HG02981 (cell line): ENCODE measurements around the gene RNF121.
A peak's percentile ranks its signal among the peaks of the same experiment; 100 is the strongest.

Experiments used
- ATAC-seq: cut with Tn5 transposase; IDR thresholded peaks from one replicate; pipeline ENCODE4 v1.9.1; 2021; ENCODE audit warnings: mild to moderate bottlenecking, moderate library complexity; ENCODE audit not compliant: unreplicated experiment

Gene RNF121

GRCh38 chr11:71987521-71987920 is 58.7 kb downstream of the RNF121 start:
- no peak for ATAC-seq

- ATAC-seq: no peak
Measured at GRCh38 chr11:71988050-71988449, 59.2 kb downstream of the RNF121 start.

- no peak for ATAC-seq
Measured at GRCh38 chr11:71990701-71991100, 61.9 kb downstream of the RNF121 start.

GRCh38 chr11:71991494-71991893 is 62.6 kb downstream of the RNF121 start:
- peak; percentile 66 for ATAC-seq

GRCh38 chr11:71992136-71992730 is 63.4 kb downstream of the RNF121 start:
- ATAC-seq: no peak

- ATAC-seq: no peak
Measured at GRCh38 chr11:71994786-71995185, 65.9 kb downstream of the RNF121 start.

- ATAC-seq: no peak
Measured at GRCh38 chr11:71995726-71996291, 67.0 kb downstream of the RNF121 start.

GRCh38 chr11:71996517-71996916 is 67.7 kb downstream of the RNF121 start:
- ATAC-seq: no peak

- no peak for ATAC-seq
Measured at GRCh38 chr11:71996946-71997345, 68.1 kb downstream of the RNF121 start.

GRCh38 chr11:71997594-71997993 is 68.7 kb downstream of the RNF121 start:
- ATAC-seq: no peak

- ATAC-seq: no peak
Measured at GRCh38 chr11:71998061-71998460, 69.2 kb downstream of the RNF121 start.

GRCh38 chr11:71998649-71999310 is 69.9 kb downstream of the RNF121 start, which contains the start of gene IL18BP:
TSS of gene IL18BP (plus strand) at chr11:71998909. CDS start at chr11:71999985, 1,076 bp downstream.
- peak; percentile 49 for ATAC-seq

GRCh38 chr11:71999362-71999761 is 70.5 kb downstream of the RNF121 start:
- ATAC-seq: no peak

- ATAC-seq: no peak
Measured at GRCh38 chr11:71999798-72000197, 71.0 kb downstream of the RNF121 start.

GRCh38 chr11:72000202-72000867 is 71.5 kb downstream of the RNF121 start:
- ATAC-seq: no peak

- ATAC-seq: no peak
Measured at GRCh38 chr11:72001285-72001684, 72.4 kb downstream of the RNF121 start.

- ATAC-seq: no peak
Measured at GRCh38 chr11:72001834-72002591, 73.2 kb downstream of the RNF121 start.

GRCh38 chr11:72002841-72003775 is 74.3 kb downstream of the RNF121 start:
- ATAC-seq: no peak

- ATAC-seq: no peak
Measured at GRCh38 chr11:72003776-72004171, 74.9 kb downstream of the RNF121 start.
